Right renal pelvis (tissue), 4 donors: Measurements from ENCODE around the gene AIF1. TPM values are rescaled to one million over a fixed set of nuclear protein-coding genes. Genes with fewer than 3 reads are reported as not detected.
"Not testable (repeated sequence)": the region's sequence is repeated elsewhere in the genome, so short reads cannot be mapped to it uniquely, and the experiment has no call there.

Experiments used
- DNase-seq, 4 donors: peaks; one replicate each; pipeline ENCODE4 v3.0.0-alpha.2; 2013; ENCODE audit warnings: low read depth in 4 of 4, low spot score in 3 of 4, missing footprints in 1 of 4
- polyA plus RNA-seq, 4 donors: library from polyadenylated mRNA; unstranded; fragments of 120-200 nt; gene quantifications; one replicate each; pipeline ENCODE4 v1.2.1, GENCODE V29; 2013; ENCODE audit not compliant: insufficient read length in 4 of 4

Gene AIF1
- polyA plus RNA-seq, 4 donors = 73.2 to 86.0 (median 82.3) TPM

DNA sequence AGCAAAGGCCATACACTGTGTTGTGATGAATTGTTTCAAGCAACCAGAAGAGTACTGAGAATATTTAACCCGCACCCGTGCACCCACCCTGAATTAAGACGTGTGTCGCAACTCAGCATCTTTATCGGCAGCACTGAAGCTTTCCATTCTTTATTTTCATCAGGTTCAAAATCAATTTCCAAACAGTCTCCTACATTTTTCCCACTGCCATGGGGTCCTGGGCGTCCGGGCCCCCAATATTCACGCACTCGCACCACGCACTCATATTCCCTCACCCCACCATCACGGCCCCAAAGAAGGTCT lies 34.6 kb upstream of the AIF1 start:
- no peak for DNase-seq

GRCh38 chr6:31580807-31581433 lies 34.1 kb upstream of the AIF1 start:
- DNase-seq = peak; percentile 72 to 83 (median 74)

DNA sequence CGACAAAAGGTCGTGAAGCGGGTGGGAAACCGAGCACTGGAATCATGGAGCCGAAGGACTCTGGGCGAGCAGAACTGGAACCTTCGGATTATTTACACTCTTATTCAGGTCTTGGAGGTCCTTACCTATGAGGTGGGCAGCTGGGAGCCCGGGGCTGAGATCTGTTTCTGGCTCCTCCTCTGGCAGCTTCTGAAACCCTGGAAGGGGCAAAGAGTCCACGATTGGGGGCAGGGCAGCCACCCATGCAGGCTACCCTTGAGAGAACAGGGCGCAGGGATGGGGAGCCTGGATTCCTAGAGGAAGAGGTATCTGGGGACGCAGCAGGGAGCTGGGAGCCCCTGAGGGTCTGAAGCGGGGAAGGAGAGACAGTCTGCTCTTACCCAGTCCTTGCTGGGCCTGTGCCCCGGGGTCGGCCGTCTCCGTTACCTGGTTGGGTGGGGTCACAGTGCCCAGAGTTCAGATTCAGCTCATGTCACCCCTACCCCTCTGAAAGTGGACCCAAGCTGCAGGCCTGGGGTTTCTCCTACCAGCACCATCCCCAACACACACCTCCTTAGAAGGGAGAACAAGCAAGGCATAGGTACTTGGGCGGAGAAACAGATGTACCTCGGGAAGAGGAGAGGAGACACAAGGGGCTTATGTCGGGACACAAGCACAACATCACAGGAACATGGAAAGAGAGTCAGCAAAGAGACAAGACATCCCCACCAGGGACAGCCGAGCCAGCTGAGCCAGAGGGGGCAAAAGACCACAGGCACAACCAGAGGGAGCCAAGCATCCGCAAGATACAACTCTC lies 33.4 kb upstream of the AIF1 start:
- DNase-seq = peak in 1 of 4 donors; percentile 12

DNA sequence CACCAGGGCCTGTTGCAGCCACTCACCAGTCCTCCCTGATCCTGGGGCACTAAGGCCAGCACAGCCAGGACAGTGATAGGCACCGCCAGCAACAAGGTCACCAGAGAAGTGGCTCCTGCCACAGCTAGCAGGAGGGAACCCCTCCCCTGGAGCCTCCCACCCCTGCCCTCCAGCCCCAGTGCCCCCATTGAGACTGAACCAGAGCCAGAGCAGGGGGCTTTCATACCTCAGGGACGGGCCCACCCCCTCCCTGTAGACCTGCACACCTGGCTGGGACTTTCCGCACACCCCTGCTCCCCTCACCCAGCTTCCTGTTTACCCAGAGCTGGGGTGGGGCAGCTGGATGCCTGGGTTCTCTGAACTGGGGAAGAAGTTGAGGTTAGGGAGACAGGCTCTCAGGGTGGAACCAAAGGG lies 32.8 kb upstream of the AIF1 start, which contains the start of gene LTB:
TSS of gene LTB (minus strand) at position 195 of the 414 bp plus-strand sequence. CDS start at position 188, 7 bp downstream.
- DNase-seq = no peak

GRCh38 chr6:31585491-31585890 lies 29.5 kb upstream of the AIF1 start:
- no peak for DNase-seq

DNA sequence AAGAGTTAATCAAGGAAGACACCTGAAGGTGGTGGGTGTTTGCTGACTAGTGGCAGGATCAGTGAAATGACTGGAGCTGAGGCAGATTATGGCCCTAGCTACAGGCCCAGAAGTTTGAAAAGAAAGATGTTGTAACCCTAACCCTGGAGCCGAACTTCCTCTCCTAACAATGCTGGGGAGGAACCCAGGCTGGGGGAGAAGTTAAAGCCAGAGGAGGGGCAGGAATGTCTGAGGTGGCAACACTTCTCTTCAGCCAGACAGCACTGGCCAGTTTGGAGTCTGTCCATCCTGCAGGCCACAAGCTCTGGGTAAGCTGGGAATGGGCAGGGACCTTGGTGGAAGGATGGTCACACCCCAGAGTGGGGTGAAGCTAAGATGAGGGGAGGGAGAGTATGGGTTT lies 29.0 kb upstream of the AIF1 start, which contains the start of gene LST1:
TSS of gene LST1 (plus strand) at position 270 of the 400 bp plus-strand sequence. CDS start 1,023 bp downstream, outside the sequence.
- DNase-seq = no peak

DNA sequence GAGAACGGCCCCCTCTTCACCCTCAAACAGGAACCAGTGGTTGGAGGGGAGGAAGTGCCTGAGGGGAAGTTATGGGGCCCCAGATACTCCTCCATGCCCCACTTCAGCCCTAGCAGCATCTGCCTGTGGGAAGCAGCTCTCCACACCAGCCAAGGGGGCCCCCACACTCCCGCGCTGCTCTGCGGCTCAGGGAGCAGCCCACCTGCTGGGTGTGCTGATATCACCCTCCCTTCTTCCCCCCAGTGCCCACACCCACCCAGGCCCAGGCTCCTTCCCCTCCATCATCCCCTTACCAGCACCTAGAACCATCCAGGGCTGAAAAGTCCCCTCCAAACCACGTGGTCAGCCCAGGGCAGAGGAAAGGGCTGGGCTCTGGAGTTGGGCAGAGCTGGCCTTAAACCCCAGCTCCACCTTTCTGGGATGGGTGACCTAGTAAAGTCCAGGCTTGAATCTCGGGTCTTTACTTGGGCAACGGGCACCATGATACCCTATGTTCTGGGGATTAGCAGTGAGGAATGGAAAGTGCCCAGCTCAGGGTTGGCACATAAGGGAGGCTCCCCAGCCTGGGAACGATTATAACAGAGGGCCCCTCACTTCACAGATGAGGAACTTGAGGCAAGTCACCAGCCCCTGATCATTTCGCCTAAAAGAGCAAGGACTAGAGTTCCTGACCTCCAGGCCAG lies 28.3 kb upstream of the AIF1 start:
- no peak for DNase-seq

- DNase-seq = no peak
These were observed 26.9 kb upstream of the AIF1 start for GRCh38 chr6:31587791-31588777.

GRCh38 chr6:31588871-31589650 lies 26.0 kb upstream of the AIF1 start:
- DNase-seq = no peak

- DNase-seq = not testable (repeated sequence)
These were observed 24.3 kb upstream of the AIF1 start for GRCh38 chr6:31590691-31591090.

DNA sequence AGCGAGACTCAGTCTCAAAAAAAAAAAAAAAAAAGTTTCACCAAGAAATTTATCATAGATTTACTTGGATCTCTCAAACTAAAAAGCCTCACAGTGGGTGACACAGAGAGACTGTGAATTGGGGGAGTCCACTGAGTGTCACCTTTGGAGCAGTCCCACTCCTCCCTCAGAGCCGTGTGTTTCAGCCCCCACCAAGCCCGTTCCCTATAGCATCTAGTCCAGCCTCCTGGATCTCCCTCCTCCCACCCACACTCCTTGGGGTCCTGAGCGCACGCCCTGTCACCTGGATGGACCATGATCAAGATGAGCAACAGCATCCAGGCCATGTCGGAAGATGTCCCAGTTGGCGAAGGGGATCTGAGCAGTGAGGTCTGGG lies 22.6 kb upstream of the AIF1 start:
- DNase-seq = no peak

GRCh38 chr6:31597006-31597405 lies 18.0 kb upstream of the AIF1 start:
- no peak for DNase-seq

- DNase-seq = no peak
These were observed 7.7 kb upstream of the AIF1 start for GRCh38 chr6:31607317-31607716.

DNA sequence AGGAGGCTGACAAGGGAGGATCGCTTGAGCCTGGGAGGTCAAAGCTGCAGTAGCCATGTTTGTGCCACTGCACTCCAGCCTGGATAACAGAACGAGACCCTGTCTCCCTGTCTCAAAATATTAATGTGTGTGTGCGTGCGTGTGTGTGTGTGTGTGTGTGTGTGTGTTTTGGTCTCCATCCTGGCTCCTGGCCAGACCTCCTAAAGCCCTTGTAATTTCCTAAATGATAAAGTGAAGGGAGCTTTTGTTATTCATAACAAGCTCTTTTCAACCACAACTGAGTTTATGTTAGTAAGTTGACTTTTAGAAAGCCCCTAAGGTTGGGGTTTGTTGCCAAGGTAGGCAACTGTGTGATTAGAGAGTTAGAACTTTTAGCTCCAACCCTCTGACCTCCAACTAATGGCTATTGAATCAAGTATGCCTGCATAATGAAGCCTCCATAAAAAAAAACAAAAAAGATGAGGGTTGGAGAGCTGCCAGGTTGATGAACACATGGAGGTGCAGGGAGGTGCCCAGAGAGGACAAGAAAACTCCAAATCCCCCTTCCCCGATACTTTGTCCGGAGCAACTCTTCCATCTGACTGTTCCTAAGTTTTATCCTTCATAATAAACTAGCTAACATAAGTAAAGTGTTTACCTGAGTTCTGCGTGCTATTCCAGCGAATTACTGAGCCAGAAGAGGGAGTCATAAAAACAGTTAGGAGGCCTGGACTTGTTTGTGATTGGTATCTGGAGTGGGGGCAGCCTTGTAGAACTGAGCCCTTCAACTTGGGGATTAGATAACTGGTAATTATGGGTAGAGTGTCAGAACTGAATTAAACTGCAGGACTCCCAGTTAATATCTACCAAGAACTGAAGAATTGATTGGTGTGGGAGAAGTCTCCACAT lies 5.3 kb upstream of the AIF1 start:
- no peak for DNase-seq

DNA sequence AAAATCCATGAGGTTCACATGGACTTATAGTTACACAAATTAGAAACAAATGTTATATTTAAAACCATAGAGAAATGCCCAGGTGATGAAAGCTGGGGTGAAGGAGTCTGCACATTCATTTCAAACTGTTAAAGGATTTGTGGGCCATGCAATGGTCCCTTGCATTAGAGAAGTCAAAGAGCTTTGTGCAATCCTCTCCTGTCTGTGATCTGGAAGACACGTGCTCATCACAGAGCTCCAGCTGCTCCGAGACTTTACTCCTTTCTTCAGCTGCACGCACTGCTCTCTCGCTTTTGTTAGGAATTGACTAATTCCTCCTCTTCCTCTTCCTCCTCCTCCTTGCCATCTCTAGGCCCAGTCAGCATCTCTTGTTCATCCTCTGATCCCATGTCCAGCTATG lies 4.1 kb upstream of the AIF1 start:
- no peak for DNase-seq

- no peak for DNase-seq
These were observed 887 bp upstream of the AIF1 start for GRCh38 chr6:31614075-31614619.

- no peak for DNase-seq
These were observed 714 bp downstream of the AIF1 start for GRCh38 chr6:31615748-31616147.

DNA sequence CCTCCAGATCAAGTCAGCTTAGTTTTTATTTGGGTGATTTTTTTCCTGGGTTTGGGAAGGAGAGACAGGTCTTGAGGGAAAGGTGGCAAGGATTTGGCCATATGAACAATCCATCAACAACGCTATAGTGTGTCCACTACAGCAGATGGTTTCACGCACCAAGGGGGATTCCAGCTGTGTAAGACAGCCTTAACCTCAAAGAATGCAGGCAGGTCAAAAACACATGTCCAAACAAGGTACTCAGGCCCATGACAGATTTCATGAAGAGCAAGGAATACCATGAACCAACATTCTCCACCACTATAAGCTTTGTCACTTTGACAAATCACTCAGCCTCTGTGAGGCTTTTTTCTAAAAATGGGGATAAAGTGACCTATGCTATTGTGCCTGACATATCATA lies 2.0 kb downstream of the AIF1 start:
- DNase-seq = no peak
